Tibial nerve (tissue), 4 donors: ENCODE measurements around the gene SCUBE2.

Experiments
- EP300 ChIP-seq, 2 donors: sonication (generic); formaldehyde crosslinking; IDR thresholded peaks; one replicate each; pipeline ENCODE4 v1.6.1; 2017; ENCODE audit warnings: antibody characterized with exemption in 2 of 2, mild to moderate bottlenecking in 1 of 2
- POLR2A ChIP-seq, 2 donors: fragments of 450-650 bp; IDR thresholded peaks; one replicate each; pipeline ENCODE4 v1.6.1; 2017; ENCODE audit warnings: antibody characterized with exemption in 2 of 2, mild to moderate bottlenecking in 2 of 2, moderate library complexity in 2 of 2
- TF ChIP-seq, protein P1 (sequence below), 5 experiments: fragments of 200-600 bp in 3 of 5; fragments of 450-650 bp in 2 of 5; sonication (generic) in 3 of 5; IDR thresholded peaks; one replicate each; pipeline ENCODE4 v1.5.1; 2016 to 2019; ENCODE audit warnings: antibody characterized with exemption in 5 of 5, mild to moderate bottlenecking in 3 of 5, moderate library complexity in 2 of 5

DNA sequence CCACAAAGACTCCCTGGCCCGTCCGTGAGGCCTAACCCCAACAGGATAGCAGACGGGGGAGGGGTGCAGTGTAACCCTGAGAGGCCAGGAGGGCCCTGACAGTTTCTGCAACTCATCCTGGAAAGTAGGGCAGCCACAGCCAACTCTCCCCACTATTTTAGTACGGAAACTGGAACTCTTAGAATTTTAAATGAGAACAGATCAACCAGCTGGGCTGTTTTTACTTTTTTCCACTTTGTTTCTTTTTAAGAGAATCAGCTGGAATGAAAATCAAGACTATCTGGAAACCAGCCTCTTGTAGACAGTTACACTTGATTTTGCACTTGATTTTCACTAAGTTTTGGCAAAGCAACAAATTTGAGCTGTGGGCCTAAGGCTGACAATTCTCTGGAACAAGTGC lies 44.9 kb downstream of the SCUBE2 start:
- TF ChIP-seq, protein P1, sequence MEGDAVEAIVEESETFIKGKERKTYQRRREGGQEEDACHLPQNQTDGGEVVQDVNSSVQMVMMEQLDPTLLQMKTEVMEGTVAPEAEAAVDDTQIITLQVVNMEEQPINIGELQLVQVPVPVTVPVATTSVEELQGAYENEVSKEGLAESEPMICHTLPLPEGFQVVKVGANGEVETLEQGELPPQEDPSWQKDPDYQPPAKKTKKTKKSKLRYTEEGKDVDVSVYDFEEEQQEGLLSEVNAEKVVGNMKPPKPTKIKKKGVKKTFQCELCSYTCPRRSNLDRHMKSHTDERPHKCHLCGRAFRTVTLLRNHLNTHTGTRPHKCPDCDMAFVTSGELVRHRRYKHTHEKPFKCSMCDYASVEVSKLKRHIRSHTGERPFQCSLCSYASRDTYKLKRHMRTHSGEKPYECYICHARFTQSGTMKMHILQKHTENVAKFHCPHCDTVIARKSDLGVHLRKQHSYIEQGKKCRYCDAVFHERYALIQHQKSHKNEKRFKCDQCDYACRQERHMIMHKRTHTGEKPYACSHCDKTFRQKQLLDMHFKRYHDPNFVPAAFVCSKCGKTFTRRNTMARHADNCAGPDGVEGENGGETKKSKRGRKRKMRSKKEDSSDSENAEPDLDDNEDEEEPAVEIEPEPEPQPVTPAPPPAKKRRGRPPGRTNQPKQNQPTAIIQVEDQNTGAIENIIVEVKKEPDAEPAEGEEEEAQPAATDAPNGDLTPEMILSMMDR (IDR thresholded peaks at IDR 0.05) = no peak
- TF ChIP-seq POLR2A (IDR thresholded peaks at IDR 0.05) (no peak), EP300 (IDR thresholded peaks at IDR 0.05) (no peak)
